Measurements from ENCODE around the gene KCNJ11. TPM values are rescaled to one million over a fixed set of nuclear protein-coding genes. Genes with fewer than 3 reads are reported as not detected.

The KCNJ11 gene
- total RNA-seq, 4 donors from 2014 or later: 0.66 to 6.5 (median 2.5) TPM; not detected in 1

DNA sequence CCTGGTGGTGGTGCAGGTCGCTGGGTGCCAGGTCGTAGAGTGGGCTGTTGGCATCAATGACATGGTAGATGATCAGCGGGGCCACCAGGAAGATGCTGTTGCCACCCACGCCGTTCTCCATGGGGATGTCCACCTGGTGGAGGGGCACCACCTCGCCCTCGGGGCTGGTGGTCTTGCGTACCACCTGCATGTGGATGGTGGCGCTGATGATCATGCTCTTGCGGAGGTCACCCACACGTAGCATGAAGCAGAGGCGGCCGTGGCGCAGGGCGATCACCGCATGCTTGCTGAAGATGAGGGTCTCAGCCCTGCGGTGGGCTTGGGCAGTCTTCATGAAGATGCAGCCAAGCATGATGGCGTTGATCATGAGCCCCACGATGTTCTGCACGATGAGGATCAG lies 1.2 kb downstream of the KCNJ11 start:
- WGBS: 96% methylated on average over 3 of the region's 20 CpGs

DNA sequence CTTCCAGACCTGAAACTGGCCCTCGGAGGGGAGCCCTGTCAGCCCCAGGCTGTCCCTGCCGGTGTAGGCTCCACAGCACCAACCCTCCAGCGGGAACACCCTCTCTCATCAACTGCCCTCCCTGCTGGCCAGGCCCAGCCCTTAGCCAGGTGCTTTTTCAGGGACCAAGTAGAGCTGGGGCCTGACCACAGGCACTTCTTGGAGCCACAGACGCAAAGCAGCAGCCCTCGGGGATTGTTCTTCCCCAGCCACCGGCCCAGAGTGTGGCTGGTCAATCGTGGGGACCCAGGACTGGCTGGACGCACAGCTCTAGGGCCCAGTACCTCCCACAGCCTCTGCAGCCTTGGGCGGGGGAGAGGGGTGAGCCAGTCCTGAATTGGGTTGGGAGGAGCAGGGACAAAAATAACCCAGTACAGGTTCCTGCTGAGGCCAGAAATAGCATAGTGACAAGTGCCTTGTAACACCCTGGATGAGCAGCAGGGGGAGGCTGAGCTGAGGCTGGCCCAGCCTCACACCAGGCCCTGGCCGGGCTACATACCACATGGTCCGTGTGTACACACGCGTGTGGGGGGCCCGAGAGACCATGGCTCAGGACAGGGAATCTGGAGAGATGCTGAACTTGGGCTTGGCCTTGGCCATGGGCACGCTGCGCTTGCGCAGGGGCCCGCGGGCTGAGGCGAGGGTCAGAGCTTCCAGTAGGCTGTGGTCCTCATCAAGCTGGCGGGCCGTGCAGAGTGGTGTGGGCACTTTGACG lies 2.0 kb downstream of the KCNJ11 start:
- WGBS: 58% methylated on average over 19 of the region's 23 CpGs
- intact Hi-C loops (cut with DNase I): no loop called here
- H3K27ac ChIP-seq (replicated peaks in 1 of 4): peak overlapping the region; percentile 41 to 62 (median 52)

More for the DNA sequence above, 1.2 kb downstream of the KCNJ11 start:
- TF ChIP-seq POLR2A (IDR thresholded peaks at IDR 0.05; ENCODE audit: low read depth): no peak
- no peak for TF ChIP-seq CTCF (IDR thresholded peaks at IDR 0.05)
- no peak for TF ChIP-seq POLR2AphosphoS5 (IDR thresholded peaks at IDR 0.05)
- no peak for TF ChIP-seq EP300 (IDR thresholded peaks at IDR 0.05)
- H3K27me3 ChIP-seq: peaks cover 0 to 8% (median 0%) of the 10 kb centered on the region in 4 donors
- peaks cover 6 to 30% (median 26%) of the 10 kb centered on the region in 4 donors for H3K4me1 ChIP-seq
- no peak overlapping the region for H3K27ac ChIP-seq (replicated peaks in 1 of 4)
- no peak overlapping the region for H3K4me3 ChIP-seq
- DNase-seq (ENCODE audit: extremely low spot score): no peak
- H3K9me3 ChIP-seq: no peaks in the 10 kb centered on the region
- no peaks in the 10 kb centered on the region for H3K36me3 ChIP-seq
- intact Hi-C loops (cut with DNase I): no loop called here

GRCh38 chr11:17385926-17386325 lies 2.5 kb downstream of the KCNJ11 start:
- Histone ChIP-seq H3K36me3 (no peaks in the 10 kb centered on the region), H3K27me3 (peaks cover 0 to 8% (median 0%) of the 10 kb centered on the region in 4 donors), H3K27ac (replicated peaks in 1 of 4) (peak overlapping the region; percentile 41 to 62 (median 52)), H3K9me3 (no peaks in the 10 kb centered on the region), H3K4me1 (peaks cover 6 to 30% (median 26%) of the 10 kb centered on the region in 4 donors), H3K4me3 (no peak overlapping the region)
- intact Hi-C loops (cut with DNase I): loop anchor here (2.0 kb wide), 1 partner anchor 143 kb away; no protein-coding TSS in a partner anchor
- DNase-seq (ENCODE audit: extremely low spot score): no peak
- no peak for TF ChIP-seq POLR2A (IDR thresholded peaks at IDR 0.05; ENCODE audit: low read depth)
- no peak for TF ChIP-seq EP300 (IDR thresholded peaks at IDR 0.05)
- 80% methylated on average over 3 of the region's 6 CpGs for WGBS

More for the DNA sequence above, 2.0 kb downstream of the KCNJ11 start:
- peak in 1 of 2 donors; percentile 10 for TF ChIP-seq POLR2AphosphoS5 (IDR thresholded peaks at IDR 0.05)
- no peak for TF ChIP-seq EP300 (IDR thresholded peaks at IDR 0.05)
- peak; percentile 14 for TF ChIP-seq POLR2A (IDR thresholded peaks at IDR 0.05; ENCODE audit: low read depth)
- TF ChIP-seq CTCF (IDR thresholded peaks at IDR 0.05): peak; percentile 42 to 65 (median 52)
- no peak for DNase-seq (ENCODE audit: extremely low spot score)
- H3K9me3 ChIP-seq: no peaks in the 10 kb centered on the region
- H3K4me3 ChIP-seq: peak overlapping the region in 1 of 4 donors; percentile 27
- peaks cover 0 to 8% (median 0%) of the 10 kb centered on the region in 4 donors for H3K27me3 ChIP-seq
- H3K4me1 ChIP-seq: peaks cover 6 to 30% (median 26%) of the 10 kb centered on the region in 4 donors
- no peaks in the 10 kb centered on the region for H3K36me3 ChIP-seq

GRCh38 chr11:17385492-17385891 lies 3.0 kb downstream of the KCNJ11 start:
- Histone ChIP-seq H3K4me3 (no peak overlapping the region), H3K27ac (replicated peaks in 1 of 4) (no peak overlapping the region)

More at GRCh38 chr11:17385492-17385891, 3.0 kb downstream of the KCNJ11 start:
- Histone ChIP-seq H3K27me3 (peaks cover 0 to 8% (median 0%) of the 10 kb centered on the region in 4 donors), H3K9me3 (no peaks in the 10 kb centered on the region), H3K36me3 (no peaks in the 10 kb centered on the region), H3K4me1 (peaks cover 6 to 30% (median 26%) of the 10 kb centered on the region in 4 donors)
- TF ChIP-seq CTCF (IDR thresholded peaks at IDR 0.05) (no peak), EP300 (IDR thresholded peaks at IDR 0.05) (no peak), POLR2AphosphoS5 (IDR thresholded peaks at IDR 0.05) (no peak), POLR2A (IDR thresholded peaks at IDR 0.05; ENCODE audit: low read depth) (no peak)
- intact Hi-C loops (cut with DNase I): loop anchor here (2.0 kb wide), 1 partner anchor 143 kb away; no protein-coding TSS in a partner anchor
- no peak for DNase-seq (ENCODE audit: extremely low spot score)
- 87% methylated on average over 4 of the region's 5 CpGs for WGBS
